ENCODE data around the gene ABTB2. TPM values are rescaled to one million over a fixed set of nuclear protein-coding genes. Genes with fewer than 3 reads are reported as not detected.
A peak's percentile ranks its signal among the peaks of the same experiment; 100 is the strongest.

The ABTB2 gene
- total and polyA plus RNA-seq, 3 experiments from 2014 or later: 0.05 to 5.5 (median 5.4) TPM

DNA sequence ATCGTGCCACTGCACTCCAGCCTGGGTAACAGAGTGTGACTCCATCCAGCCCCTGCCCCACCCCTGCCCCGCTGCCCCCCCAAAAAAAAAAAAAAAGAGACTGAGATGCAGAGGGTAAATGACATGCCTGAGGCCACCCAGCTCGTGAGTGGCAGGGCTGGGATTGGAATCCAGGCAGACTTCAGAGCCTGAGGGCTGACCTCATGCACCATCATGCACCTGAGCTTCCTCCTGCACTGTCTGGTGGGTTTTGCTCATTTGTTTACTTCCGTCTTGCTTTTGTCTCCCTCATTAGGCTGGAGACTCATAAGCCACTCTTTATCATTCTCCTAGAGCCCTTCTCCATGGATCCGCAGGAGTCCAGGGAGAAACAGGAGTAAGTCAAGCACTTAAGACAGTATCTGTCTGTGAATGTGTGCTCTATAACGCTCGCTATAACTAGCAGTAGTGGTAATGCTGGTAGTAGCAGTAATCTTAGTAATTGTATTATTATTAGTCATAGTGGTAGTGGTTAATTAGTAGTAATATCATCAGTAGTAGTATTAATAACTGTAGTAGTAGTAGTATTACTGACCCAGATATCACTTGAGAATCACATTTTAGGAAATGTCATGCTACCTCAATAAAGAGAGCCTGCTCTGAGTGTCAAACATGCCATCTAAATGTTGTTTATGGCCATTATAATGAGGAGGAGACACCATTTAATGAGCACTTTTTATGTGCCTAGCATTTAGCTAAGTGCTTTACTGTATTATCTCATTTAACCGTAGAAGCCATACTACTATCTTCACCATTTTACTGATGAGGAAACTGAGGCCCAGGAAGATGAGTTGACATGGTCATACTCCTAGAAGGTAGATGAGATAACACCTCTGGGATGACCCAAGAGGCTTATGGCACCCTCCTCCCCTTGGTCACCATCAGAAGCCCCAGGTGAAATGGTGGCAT, 167.3 kb downstream of the ABTB2 start:
- no peaks in the 10 kb centered on the region for H3K36me3 ChIP-seq (ENCODE audit: insufficient read depth, low read length)
- no peak for DNase-seq
- no peak overlapping the region for H3K4me3 ChIP-seq (ENCODE audit: low read length)
- no peaks in the 10 kb centered on the region for H3K27me3 Mint-ChIP-seq
- H3K9me3 Mint-ChIP-seq: no peaks in the 10 kb centered on the region
- H3K4me3 Mint-ChIP-seq: no peak overlapping the region
- ChIA-PET CTCF (interaction anchor here (1.4 kb wide), 1 partner anchor 168 kb away, joined by 3 read pairs; no protein-coding TSS in a partner anchor), POLR2A (no interaction called here)
- H3K9me3 ChIP-seq (ENCODE audit: low read length): no peaks in the 10 kb centered on the region
- H3K27ac ChIP-seq (ENCODE audit: low read depth, low read length): no peak overlapping the region
- H3K4me1 ChIP-seq (ENCODE audit: insufficient read depth, low read length): no peaks in the 10 kb centered on the region
- peak overlapping the region in 1 of 8 donors; percentile 34 for H3K27ac Mint-ChIP-seq
- no peaks in the 10 kb centered on the region for H3K27me3 ChIP-seq (ENCODE audit: insufficient read depth, low read length, poor library complexity, severe bottlenecking)
- no peaks in the 10 kb centered on the region for H3K36me3 Mint-ChIP-seq
- H3K4me1 Mint-ChIP-seq: no peaks in the 10 kb centered on the region

DNA sequence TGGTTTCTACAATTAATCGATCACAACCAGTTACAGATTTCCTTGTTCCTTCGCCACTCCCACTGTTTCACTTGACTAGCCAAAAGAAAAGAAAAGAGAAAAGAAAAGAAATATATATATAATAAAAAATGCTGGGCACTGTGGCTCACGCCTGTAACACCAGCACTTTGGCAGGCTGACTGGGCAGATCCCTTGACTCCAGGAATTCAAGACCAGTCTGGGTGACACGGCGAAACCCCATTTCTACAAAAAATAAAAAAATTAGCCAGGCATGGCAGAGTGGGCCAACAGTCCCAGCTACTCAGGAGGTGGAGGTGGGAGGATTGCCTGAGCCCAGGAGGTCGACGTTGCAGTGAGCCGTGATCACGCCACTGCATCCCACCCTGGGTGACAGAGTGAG, 168.6 kb downstream of the ABTB2 start:
- H3K4me3 ChIP-seq (ENCODE audit: low read length): no peak overlapping the region
- Mint-ChIP-seq H3K4me3 (no peak overlapping the region), H3K36me3 (no peaks in the 10 kb centered on the region), H3K27ac (no peak overlapping the region), H3K9me3 (no peaks in the 10 kb centered on the region), H3K27me3 (no peaks in the 10 kb centered on the region), H3K4me1 (no peaks in the 10 kb centered on the region)
- ChIA-PET CTCF (interaction anchor here (1.4 to 7.6 kb wide), 2 partner anchors 16 to 170 kb away, joined by 3 to 54 read pairs; no protein-coding TSS in a partner anchor), POLR2A (no interaction called here)
- H3K27me3 ChIP-seq (ENCODE audit: insufficient read depth, low read length, poor library complexity, severe bottlenecking): no peaks in the 10 kb centered on the region
- no peaks in the 10 kb centered on the region for H3K9me3 ChIP-seq (ENCODE audit: low read length)
- H3K4me1 ChIP-seq (ENCODE audit: insufficient read depth, low read length): no peaks in the 10 kb centered on the region
- no peaks in the 10 kb centered on the region for H3K36me3 ChIP-seq (ENCODE audit: insufficient read depth, low read length)
- H3K27ac ChIP-seq (ENCODE audit: low read depth, low read length): no peak overlapping the region
- no peak for DNase-seq

- H3K9me3 ChIP-seq (ENCODE audit: low read length): no peaks in the 10 kb centered on the region
- ChIA-PET POLR2A (no interaction called here), CTCF (interaction anchor here (0.8 to 7.6 kb wide), 3 partner anchors 15 to 191 kb away, joined by 3 to 54 read pairs (median 3); no protein-coding TSS in a partner anchor)
- no peaks in the 10 kb centered on the region for H3K36me3 Mint-ChIP-seq
- H3K27me3 Mint-ChIP-seq: no peaks in the 10 kb centered on the region
- H3K4me3 Mint-ChIP-seq: no peak overlapping the region
- no peaks in the 10 kb centered on the region for H3K9me3 Mint-ChIP-seq
- H3K4me1 Mint-ChIP-seq: no peaks in the 10 kb centered on the region
- H3K27ac Mint-ChIP-seq: no peak overlapping the region
- H3K4me1 ChIP-seq (ENCODE audit: insufficient read depth, low read length): no peaks in the 10 kb centered on the region
- no peak overlapping the region for H3K27ac ChIP-seq (ENCODE audit: low read depth, low read length)
- H3K36me3 ChIP-seq (ENCODE audit: insufficient read depth, low read length): no peaks in the 10 kb centered on the region
- H3K27me3 ChIP-seq (ENCODE audit: insufficient read depth, low read length, poor library complexity, severe bottlenecking): no peaks in the 10 kb centered on the region
- no peak overlapping the region for H3K4me3 ChIP-seq (ENCODE audit: low read length)
- DNase-seq: no peak
Observed at GRCh38 chr11:34188181-34188580, 169.6 kb downstream of the ABTB2 start.

DNA sequence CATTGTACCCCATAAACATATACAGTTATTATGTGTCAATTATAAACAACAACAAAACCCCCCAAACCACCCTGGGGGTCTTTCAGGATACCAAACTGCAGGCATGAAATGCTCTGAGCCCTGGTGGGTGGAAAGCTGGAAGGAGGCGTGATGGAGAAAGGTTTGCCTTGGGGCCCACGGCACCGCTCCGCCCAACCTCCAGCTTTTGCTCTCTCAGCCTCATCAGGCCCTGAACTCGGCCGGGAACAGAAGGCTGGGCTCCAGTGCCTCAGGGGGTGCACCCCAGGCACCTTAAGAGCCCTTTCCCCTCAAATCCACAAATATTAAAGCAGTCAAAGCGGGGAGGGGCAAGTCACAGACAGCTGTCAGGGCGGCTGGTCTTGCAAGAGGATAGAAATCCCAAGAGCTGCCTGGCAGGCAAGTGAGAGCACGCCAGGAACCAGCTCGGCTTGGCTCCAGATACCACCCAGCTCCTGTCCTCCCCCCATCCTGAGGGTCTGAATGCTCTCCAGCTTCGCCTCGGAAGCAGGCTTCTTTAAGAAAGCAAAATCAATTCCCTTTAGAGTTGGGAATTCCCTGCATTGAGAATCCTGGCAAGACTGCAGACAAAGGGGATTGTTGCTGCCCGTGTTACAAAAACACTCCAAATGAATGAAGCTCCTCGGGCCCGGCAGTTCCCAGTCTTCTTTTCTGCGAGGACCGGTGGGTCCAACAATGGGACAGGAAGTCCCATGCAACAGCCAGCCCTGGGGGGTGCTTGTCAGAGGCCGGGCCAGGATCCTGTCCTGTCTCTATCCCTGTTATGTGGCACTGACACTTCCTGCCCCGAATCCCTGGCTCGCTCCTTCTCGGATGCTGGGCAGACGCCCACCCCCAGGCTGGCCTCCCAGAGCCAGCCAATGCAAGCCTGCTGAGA, 171.6 kb downstream of the ABTB2 start:
- H3K36me3 ChIP-seq (ENCODE audit: insufficient read depth, low read length): no peaks in the 10 kb centered on the region
- CTCF ChIA-PET: interaction anchor here (7.6 kb wide), 1 partner anchor 13 kb away, joined by 54 read pairs; no protein-coding TSS in a partner anchor
- Mint-ChIP-seq H3K9me3 (no peaks in the 10 kb centered on the region), H3K27ac (no peak overlapping the region), H3K36me3 (no peaks in the 10 kb centered on the region), H3K4me3 (no peak overlapping the region), H3K4me1 (no peaks in the 10 kb centered on the region), H3K27me3 (no peaks in the 10 kb centered on the region)
- no peaks in the 10 kb centered on the region for H3K27me3 ChIP-seq (ENCODE audit: insufficient read depth, low read length, poor library complexity, severe bottlenecking)
- H3K4me1 ChIP-seq (ENCODE audit: insufficient read depth, low read length): no peaks in the 10 kb centered on the region
- no peaks in the 10 kb centered on the region for H3K9me3 ChIP-seq (ENCODE audit: low read length)
- H3K27ac ChIP-seq (ENCODE audit: low read depth, low read length): no peak overlapping the region
- DNase-seq: no peak
- H3K4me3 ChIP-seq (ENCODE audit: low read length): no peak overlapping the region
- POLR2A ChIA-PET: no interaction called here

DNA sequence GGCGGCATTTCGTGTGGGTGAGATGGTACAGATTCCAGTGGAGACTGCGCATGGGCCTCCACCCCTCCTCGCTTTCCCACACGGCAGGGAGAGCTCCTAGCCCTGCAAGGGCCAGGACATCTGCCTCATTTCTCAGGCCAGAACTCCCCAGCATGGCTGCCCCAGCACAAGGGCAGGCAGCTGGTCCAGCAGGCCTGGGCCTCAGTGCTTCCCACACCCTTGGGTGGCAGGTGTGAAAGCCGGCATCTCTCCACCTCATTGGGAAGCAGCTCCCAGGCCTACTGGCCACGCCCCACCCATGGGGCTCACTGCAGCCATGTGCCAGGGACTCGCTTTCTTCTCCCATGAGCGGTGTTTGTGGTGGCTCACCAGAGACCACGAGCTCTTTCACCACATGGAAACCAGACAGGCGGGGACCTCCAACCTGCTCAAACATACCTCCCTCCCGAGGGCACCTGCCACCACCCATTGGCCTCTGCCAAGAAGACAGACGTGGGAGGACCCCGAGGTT, 173.2 kb downstream of the ABTB2 start:
- Mint-ChIP-seq H3K27ac (no peak overlapping the region), H3K36me3 (no peaks in the 10 kb centered on the region), H3K4me1 (no peaks in the 10 kb centered on the region), H3K4me3 (no peak overlapping the region), H3K27me3 (no peaks in the 10 kb centered on the region), H3K9me3 (no peaks in the 10 kb centered on the region)
- no peaks in the 10 kb centered on the region for H3K4me1 ChIP-seq (ENCODE audit: insufficient read depth, low read length)
- ChIA-PET POLR2A (no interaction called here), CTCF (interaction anchor here (0.8 to 7.6 kb wide), 2 partner anchors 11 to 180 kb away, joined by 3 to 54 read pairs; no protein-coding TSS in a partner anchor)
- H3K9me3 ChIP-seq (ENCODE audit: low read length): no peaks in the 10 kb centered on the region
- no peak for DNase-seq
- H3K4me3 ChIP-seq (ENCODE audit: low read length): no peak overlapping the region
- no peaks in the 10 kb centered on the region for H3K36me3 ChIP-seq (ENCODE audit: insufficient read depth, low read length)
- no peaks in the 10 kb centered on the region for H3K27me3 ChIP-seq (ENCODE audit: insufficient read depth, low read length, poor library complexity, severe bottlenecking)
- H3K27ac ChIP-seq (ENCODE audit: low read depth, low read length): no peak overlapping the region

GRCh38 chr11:34183848-34184391, 173.9 kb downstream of the ABTB2 start:
- H3K4me3 Mint-ChIP-seq: no peak overlapping the region
- H3K4me1 ChIP-seq (ENCODE audit: insufficient read depth, low read length): no peaks in the 10 kb centered on the region
- no peaks in the 10 kb centered on the region for H3K27me3 ChIP-seq (ENCODE audit: insufficient read depth, low read length, poor library complexity, severe bottlenecking)
- no peaks in the 10 kb centered on the region for H3K9me3 Mint-ChIP-seq
- no peaks in the 10 kb centered on the region for H3K36me3 ChIP-seq (ENCODE audit: insufficient read depth, low read length)
- DNase-seq: no peak
- no peaks in the 10 kb centered on the region for H3K36me3 Mint-ChIP-seq
- H3K4me1 Mint-ChIP-seq: no peaks in the 10 kb centered on the region
- CTCF ChIA-PET: interaction anchor here (0.8 to 7.6 kb wide), 2 partner anchors 10 to 181 kb away, joined by 3 to 54 read pairs; no protein-coding TSS in a partner anchor
- POLR2A ChIA-PET: no interaction called here
- no peaks in the 10 kb centered on the region for H3K9me3 ChIP-seq (ENCODE audit: low read length)
- H3K27ac ChIP-seq (ENCODE audit: low read depth, low read length): no peak overlapping the region
- no peak overlapping the region for H3K4me3 ChIP-seq (ENCODE audit: low read length)
- H3K27ac Mint-ChIP-seq: no peak overlapping the region
- no peaks in the 10 kb centered on the region for H3K27me3 Mint-ChIP-seq

GRCh38 chr11:34182921-34183685, 174.7 kb downstream of the ABTB2 start:
- H3K27me3 Mint-ChIP-seq: peaks cover 0 to under 1% of the 10 kb centered on the region in 2 donors
- no peaks in the 10 kb centered on the region for H3K9me3 Mint-ChIP-seq
- peak overlapping the region in 1 of 8 donors; percentile 54 for H3K27ac Mint-ChIP-seq
- DNase-seq: no peak
- H3K27ac ChIP-seq (ENCODE audit: low read depth, low read length): no peak overlapping the region
- H3K4me1 Mint-ChIP-seq: no peaks in the 10 kb centered on the region
- H3K9me3 ChIP-seq (ENCODE audit: low read length): no peaks in the 10 kb centered on the region
- H3K36me3 ChIP-seq (ENCODE audit: insufficient read depth, low read length): no peaks in the 10 kb centered on the region
- no peak overlapping the region for H3K4me3 Mint-ChIP-seq
- no peaks in the 10 kb centered on the region for H3K36me3 Mint-ChIP-seq
- ChIA-PET CTCF (interaction anchor here (7.6 kb wide), 1 partner anchor 10 kb away, joined by 54 read pairs; no protein-coding TSS in a partner anchor), POLR2A (no interaction called here)
- no peak overlapping the region for H3K4me3 ChIP-seq (ENCODE audit: low read length)
- no peaks in the 10 kb centered on the region for H3K27me3 ChIP-seq (ENCODE audit: insufficient read depth, low read length, poor library complexity, severe bottlenecking)
- no peaks in the 10 kb centered on the region for H3K4me1 ChIP-seq (ENCODE audit: insufficient read depth, low read length)

Measured in CD8-positive, alpha-beta memory T cell (primary cell).